HepG2 (cell line): ENCODE data around the gene FAM187B. TPM values are rescaled to one million over a fixed set of nuclear protein-coding genes. Genes with fewer than 3 reads are reported as not detected.

Experiments used
- CCAR2 ChIP-seq: fragments of 200-400 bp; formaldehyde crosslinking; optimal IDR thresholded peaks from 2 replicates; pipeline ENCODE3; 2018; ENCODE audit warnings: low read depth, mild to moderate bottlenecking, low read length, moderate library complexity
- CREM ChIP-seq, 2 experiments: sonication (generic) in 1 of 2; formaldehyde crosslinking in 1 of 2; IDR thresholded peaks; 2 replicates each; pipeline versions ENCODE4 v1.4.0 to v1.6.1; 2016 to 2020; ENCODE audit warnings: antibody characterized with exemption in 1 of 2, mild to moderate bottlenecking in 1 of 2, missing genetic modification reagents in 1 of 2
- NFYB ChIP-seq: sonication (generic); formaldehyde crosslinking; IDR thresholded peaks from 2 replicates; pipeline ENCODE4 v1.4.0; 2020; ENCODE audit warnings: missing genetic modification reagents
- RFX3 ChIP-seq: IDR thresholded peaks from 2 replicates; pipeline ENCODE4 v1.6.1; 2016; ENCODE audit warnings: missing biosample characterization, missing genetic modification reagents
- TERF1 ChIP-seq: sonication (generic); formaldehyde crosslinking; IDR thresholded peaks from 2 replicates; pipeline ENCODE4 v1.8.0; 2022; ENCODE audit warnings: mild to moderate bottlenecking, missing genetic modification reagents, moderate library complexity
- ZBTB44 ChIP-seq: sonication (generic); formaldehyde crosslinking; IDR thresholded peaks from 2 replicates; pipeline ENCODE4 v1.4.0; 2020; ENCODE audit warnings: missing genetic modification reagents
- ZNF207 ChIP-seq: fragments of 450-650 bp; IDR thresholded peaks from 2 replicates; pipeline ENCODE4 v1.6.1; 2016; ENCODE audit warnings: antibody characterized with exemption, borderline replicate concordance
- ZNF280B ChIP-seq: sonication (generic); formaldehyde crosslinking; IDR thresholded peaks from 2 replicates; pipeline ENCODE4 v1.5.0; 2020; ENCODE audit warnings: missing genetic modification reagents, mild to moderate bottlenecking, borderline replicate concordance
- ZNF776 ChIP-seq: sonication (generic); formaldehyde crosslinking; IDR thresholded peaks from 2 replicates; pipeline ENCODE4 v1.4.0; 2020; ENCODE audit warnings: mild to moderate bottlenecking, missing genetic modification reagents
- ZSCAN22 ChIP-seq: sonication (generic); formaldehyde crosslinking; IDR thresholded peaks from 2 replicates; pipeline ENCODE4 v1.4.0; 2020; ENCODE audit warnings: mild to moderate bottlenecking, missing genetic modification reagents
- polyA plus RNA-seq, 8 experiments: library from polyadenylated mRNA; depleted of rRNA in 3 of 8; stranded (reverse) in 7 of 8; unstranded in 1 of 8; fragments of >200 nt; fragmentation: Illumina TruSeq in 4 of 8; extraction: Trizol in 4 of 8; gene quantifications; 2 replicates each; pipeline versions ENCODE4 v1.2.1 to v1.2.3, GENCODE V29; 2011 to 2016; ENCODE audit warnings: low read depth in 4 of 8, missing spikeins in 1 of 8, mixed read lengths in 1 of 8; ENCODE audit not compliant: insufficient read depth in 1 of 8
- total RNA-seq, 5 experiments: library from RNA; depleted of rRNA; stranded (reverse); fragments of >200 nt; fragmentation: Illumina TruSeq; extraction: Trizol; gene quantifications; 2 replicates each; pipeline ENCODE4 v1.2.3, GENCODE V29; 2016; ENCODE audit warnings: low read depth in 1 of 5
- TF ChIP-seq, protein P1 (sequence below): sonication (generic); formaldehyde crosslinking; IDR thresholded peaks from 2 replicates; pipeline ENCODE4 v1.4.0; 2020; ENCODE audit warnings: missing genetic modification reagents
- TF ChIP-seq, protein P2 (sequence below): IDR thresholded peaks from 2 replicates; pipeline ENCODE4 v1.6.1; 2016; ENCODE audit warnings: mild to moderate bottlenecking, missing biosample characterization, missing genetic modification reagents
- TF ChIP-seq, protein P3 (sequence below): sonication (generic); formaldehyde crosslinking; IDR thresholded peaks from 2 replicates; pipeline ENCODE4 v1.8.0; 2022; ENCODE audit warnings: missing genetic modification reagents, mild to moderate bottlenecking, borderline replicate concordance
- TF ChIP-seq, protein P4 (sequence below): fragments of 450-650 bp; IDR thresholded peaks from 2 replicates; pipeline ENCODE4 v1.6.1; 2016

The FAM187B gene
- total and polyA plus RNA-seq, 2 of the 13 experiments (the other 11 are each of a cell fraction or from before 2014, with no cell fraction given) = not detected

DNA sequence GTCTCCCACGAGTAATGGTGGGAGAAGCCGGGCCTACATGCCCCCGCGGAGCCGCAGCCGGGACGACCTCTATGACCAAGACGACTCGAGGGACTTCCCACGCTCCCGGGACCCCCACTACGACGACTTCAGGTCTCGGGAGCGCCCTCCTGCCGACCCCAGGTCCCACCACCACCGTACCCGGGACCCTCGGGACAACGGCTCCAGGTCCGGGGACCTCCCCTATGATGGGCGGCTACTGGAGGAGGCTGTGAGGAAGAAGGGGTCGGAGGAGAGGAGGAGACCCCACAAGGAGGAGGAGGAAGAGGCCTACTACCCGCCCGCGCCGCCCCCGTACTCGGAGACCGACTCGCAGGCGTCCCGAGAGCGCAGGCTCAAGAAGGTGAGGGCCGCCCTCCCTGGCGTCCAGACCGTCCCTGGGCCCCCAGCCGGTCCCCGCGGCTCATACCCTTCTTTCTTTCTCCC is 38.8 kb upstream of the FAM187B start (continued):
- TF ChIP-seq, protein P1, sequence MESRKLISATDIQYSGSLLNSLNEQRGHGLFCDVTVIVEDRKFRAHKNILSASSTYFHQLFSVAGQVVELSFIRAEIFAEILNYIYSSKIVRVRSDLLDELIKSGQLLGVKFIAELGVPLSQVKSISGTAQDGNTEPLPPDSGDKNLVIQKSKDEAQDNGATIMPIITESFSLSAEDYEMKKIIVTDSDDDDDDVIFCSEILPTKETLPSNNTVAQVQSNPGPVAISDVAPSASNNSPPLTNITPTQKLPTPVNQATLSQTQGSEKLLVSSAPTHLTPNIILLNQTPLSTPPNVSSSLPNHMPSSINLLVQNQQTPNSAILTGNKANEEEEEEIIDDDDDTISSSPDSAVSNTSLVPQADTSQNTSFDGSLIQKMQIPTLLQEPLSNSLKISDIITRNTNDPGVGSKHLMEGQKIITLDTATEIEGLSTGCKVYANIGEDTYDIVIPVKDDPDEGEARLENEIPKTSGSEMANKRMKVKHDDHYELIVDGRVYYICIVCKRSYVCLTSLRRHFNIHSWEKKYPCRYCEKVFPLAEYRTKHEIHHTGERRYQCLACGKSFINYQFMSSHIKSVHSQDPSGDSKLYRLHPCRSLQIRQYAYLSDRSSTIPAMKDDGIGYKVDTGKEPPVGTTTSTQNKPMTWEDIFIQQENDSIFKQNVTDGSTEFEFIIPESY (CRISPR knock-in tag) = no peak
- TF ChIP-seq, protein P2, sequence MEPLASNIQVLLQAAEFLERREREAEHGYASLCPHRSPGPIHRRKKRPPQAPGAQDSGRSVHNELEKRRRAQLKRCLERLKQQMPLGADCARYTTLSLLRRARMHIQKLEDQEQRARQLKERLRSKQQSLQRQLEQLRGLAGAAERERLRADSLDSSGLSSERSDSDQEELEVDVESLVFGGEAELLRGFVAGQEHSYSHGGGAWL (CRISPR knock-in tag) = no peak
- TF ChIP-seq TERF1 (CRISPR knock-in tag) = no peak
- TF ChIP-seq, protein P3, sequence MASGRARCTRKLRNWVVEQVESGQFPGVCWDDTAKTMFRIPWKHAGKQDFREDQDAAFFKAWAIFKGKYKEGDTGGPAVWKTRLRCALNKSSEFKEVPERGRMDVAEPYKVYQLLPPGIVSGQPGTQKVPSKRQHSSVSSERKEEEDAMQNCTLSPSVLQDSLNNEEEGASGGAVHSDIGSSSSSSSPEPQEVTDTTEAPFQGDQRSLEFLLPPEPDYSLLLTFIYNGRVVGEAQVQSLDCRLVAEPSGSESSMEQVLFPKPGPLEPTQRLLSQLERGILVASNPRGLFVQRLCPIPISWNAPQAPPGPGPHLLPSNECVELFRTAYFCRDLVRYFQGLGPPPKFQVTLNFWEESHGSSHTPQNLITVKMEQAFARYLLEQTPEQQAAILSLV (CRISPR knock-in tag) = 0 out of 2 replicates have a peak, but pooled peaks have one; percentile 25
- TF ChIP-seq ZBTB44 (CRISPR knock-in tag) = no peak
- TF ChIP-seq NFYB = no peak
- no peak for TF ChIP-seq ZNF280B (CRISPR knock-in tag)
- TF ChIP-seq ZNF207 = no peak
- no peak for TF ChIP-seq ZNF776 (CRISPR knock-in tag)
- no peak for TF ChIP-seq RFX3 (CRISPR knock-in tag)
- TF ChIP-seq, protein P4, sequence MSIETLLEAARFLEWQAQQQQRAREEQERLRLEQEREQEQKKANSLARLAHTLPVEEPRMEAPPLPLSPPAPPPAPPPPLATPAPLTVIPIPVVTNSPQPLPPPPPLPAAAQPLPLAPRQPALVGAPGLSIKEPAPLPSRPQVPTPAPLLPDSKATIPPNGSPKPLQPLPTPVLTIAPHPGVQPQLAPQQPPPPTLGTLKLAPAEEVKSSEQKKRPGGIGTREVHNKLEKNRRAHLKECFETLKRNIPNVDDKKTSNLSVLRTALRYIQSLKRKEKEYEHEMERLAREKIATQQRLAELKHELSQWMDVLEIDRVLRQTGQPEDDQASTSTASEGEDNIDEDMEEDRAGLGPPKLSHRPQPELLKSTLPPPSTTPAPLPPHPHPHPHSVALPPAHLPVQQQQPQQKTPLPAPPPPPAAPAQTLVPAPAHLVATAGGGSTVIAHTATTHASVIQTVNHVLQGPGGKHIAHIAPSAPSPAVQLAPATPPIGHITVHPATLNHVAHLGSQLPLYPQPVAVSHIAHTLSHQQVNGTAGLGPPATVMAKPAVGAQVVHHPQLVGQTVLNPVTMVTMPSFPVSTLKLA = no peak
- TF ChIP-seq ZSCAN22 (CRISPR knock-in tag) = no peak
- no peak for TF ChIP-seq CREM (IDR thresholded peaks at IDR 0.05)
- no peak for TF ChIP-seq CREM (CRISPR knock-in tag; IDR thresholded peaks at IDR 0.05)
- TF ChIP-seq CCAR2 = no peak
